HG02981 (cell line): Measurements from ENCODE around the gene ZNF805.
"Not testable (repeated sequence)": the region's sequence is repeated elsewhere in the genome, so short reads cannot be mapped to it uniquely, and the experiment has no call there.

Experiments
- ATAC-seq: cut with Tn5 transposase; IDR thresholded peaks from one replicate; pipeline ENCODE4 v1.9.1; 2021; ENCODE audit warnings: mild to moderate bottlenecking, moderate library complexity; ENCODE audit not compliant: unreplicated experiment

The ZNF805 gene

GRCh38 chr19:57267291-57267690 is 26.9 kb downstream of the ZNF805 start:
- no peak for ATAC-seq

GRCh38 chr19:57269515-57270250 is 29.3 kb downstream of the ZNF805 start:
- ATAC-seq: peak; percentile 50

DNA sequence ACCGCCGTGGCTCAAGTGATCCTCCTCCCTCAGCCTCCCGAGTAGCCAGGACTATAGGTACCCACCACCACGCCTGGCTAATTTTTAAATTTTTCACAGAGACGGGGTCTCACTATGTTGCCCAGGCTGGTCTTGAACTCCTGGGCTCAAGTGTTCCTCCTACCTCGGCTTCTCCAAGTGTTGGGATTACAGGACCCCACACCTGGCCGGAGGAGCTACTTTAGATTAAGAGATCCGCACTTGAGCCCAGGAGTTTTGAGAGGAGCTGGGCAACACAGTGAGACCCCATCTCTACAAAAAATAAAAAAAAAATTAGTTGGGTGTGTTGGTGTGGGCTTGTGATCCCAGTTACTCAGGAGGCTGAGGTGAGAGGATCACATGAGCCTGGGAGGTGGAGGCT is 30.8 kb downstream of the ZNF805 start:
- ATAC-seq: no peak

GRCh38 chr19:57273014-57273413 is 32.6 kb downstream of the ZNF805 start:
- no peak for ATAC-seq

- ATAC-seq: no peak
Observed at GRCh38 chr19:57276430-57276829, 36.0 kb downstream of the ZNF805 start.

GRCh38 chr19:57278481-57278880 is 38.0 kb downstream of the ZNF805 start:
- not testable (repeated sequence) for ATAC-seq

- ATAC-seq: peak; percentile 57
Observed at GRCh38 chr19:57279418-57280164, 39.2 kb downstream of the ZNF805 start.

DNA sequence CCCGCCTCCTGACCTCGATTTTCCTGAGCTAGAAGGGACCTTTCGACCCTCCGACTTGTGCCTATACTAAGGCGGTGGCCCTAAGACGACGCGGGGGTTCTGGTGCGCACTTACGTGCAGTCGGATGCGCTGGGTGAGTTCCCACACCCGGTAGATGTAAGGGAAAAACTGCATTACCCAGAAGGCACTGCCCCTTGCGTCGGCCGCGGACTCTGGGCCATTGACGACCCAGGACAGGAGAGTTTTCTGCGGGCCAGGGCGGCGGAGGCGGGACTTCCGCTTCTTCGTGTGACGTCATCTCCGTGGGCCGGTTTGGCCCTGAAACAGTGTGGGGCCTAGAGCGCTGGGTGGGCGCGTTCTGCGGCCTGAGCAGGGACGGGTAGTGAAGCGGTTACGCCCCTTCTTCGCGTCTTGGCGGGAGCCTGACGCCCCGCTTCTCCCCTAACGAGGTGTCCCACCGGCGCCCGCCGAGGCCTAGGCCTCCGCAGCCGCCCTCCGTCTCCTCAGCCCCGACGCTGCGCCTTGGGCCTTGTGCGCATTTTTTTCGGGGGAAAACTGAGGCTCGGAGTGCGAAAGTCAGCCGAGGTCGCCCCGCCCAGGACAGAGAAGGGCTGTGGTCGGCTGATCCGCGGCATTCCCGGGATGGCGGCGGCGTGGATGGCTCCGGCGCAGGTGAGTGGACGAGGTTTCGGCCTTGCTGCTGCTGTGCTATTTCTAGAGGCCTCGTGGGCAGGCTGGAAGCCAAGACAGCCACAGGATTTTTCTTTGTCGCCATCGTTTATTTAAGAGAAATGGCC is 39.9 kb downstream of the ZNF805 start, which contains the start of gene ZNF460:
Gene ZNF460, plus strand, starts transcription at position 321 of the 797 bp plus-strand sequence. Its CDS starts 322 bp downstream, at position 643.
- ATAC-seq: peak; percentile 82

DNA sequence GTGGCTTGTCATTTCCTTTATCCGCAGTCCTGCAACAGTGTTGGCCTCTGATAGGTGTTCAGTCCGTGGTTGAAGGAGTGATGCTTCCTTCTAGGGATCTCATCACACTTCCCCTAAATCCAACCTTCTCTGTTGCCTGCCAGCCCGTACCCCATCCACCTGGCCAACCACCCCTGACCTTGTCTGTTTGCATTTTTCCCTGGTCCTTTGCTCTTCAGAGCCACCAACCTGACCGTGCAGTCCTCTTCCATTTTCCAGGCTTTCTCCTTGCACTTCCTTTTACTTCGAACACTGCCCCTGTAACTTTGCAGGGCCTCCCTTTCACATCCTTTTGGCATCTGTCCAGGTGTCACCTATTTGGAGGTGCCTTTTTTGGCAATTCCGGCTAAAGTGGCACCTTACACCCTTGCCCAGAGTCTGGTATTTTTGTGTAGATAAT is 40.5 kb downstream of the ZNF805 start:
- ATAC-seq: no peak

- no peak for ATAC-seq
Observed at GRCh38 chr19:57282011-57282643, 41.7 kb downstream of the ZNF805 start.

DNA sequence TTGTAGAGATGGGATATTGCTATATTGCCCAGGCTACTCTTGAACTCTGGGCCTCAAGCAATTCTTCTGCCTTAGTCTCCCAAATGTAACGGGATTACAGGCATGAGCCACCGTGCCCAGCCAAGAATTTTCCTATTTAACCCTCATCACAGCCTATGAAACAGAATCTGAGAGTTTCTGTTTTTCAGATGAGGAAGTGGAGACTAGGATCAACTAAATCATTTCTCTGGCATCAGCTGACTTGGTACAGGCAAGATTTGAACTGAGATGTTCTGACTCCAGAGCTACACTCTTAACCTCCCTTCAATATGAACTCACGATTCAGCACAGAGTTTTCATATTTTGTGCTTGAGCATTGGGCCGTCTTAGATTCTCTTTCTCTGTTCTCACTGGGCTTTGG is 47.9 kb downstream of the ZNF805 start:
- no peak for ATAC-seq

- no peak for ATAC-seq
Observed at GRCh38 chr19:57290970-57291369, 50.5 kb downstream of the ZNF805 start.

- ATAC-seq: no peak
Observed at GRCh38 chr19:57292547-57292946, 52.1 kb downstream of the ZNF805 start.

DNA sequence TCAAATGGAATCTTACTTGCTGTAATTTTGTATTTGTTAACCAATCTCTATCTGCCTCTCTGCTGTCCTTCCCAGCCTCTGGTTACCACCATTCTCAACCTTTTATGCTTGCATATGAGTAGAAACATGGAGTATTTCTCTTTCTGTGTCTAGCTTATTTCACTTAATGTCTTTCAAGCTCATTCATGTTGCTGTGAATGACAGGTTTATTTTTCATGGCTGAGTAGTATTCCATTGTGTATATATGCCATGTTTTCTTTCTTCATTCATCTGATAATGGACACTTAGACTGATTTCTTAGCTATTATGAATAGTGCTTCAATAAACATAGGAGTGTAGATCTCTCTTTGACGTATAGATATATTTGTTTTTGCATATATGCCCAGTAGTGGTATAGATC is 53.3 kb downstream of the ZNF805 start:
- ATAC-seq: no peak

- ATAC-seq: no peak
Observed at GRCh38 chr19:57302020-57302465, 61.6 kb downstream of the ZNF805 start.

GRCh38 chr19:57302727-57303401 is 62.4 kb downstream of the ZNF805 start:
- ATAC-seq: no peak
